Neural crest cell (in vitro differentiated cells): ENCODE results near the gene IRF3. TPM values are rescaled to one million over a fixed set of nuclear protein-coding genes. Genes with fewer than 3 reads are reported as not detected.
A peak's percentile ranks its signal among the peaks of the same experiment; 100 is the strongest.

ENCODE experiments used
- DNase-seq: peaks from one replicate; pipeline ENCODE4 v3.0.0; 2021; ENCODE audit warnings: low read depth, mixed read lengths, low spot score
- H3K27ac Mint-ChIP-seq: one replicate; pipeline ENCODE4 v1.8.0; 2021; ENCODE audit warnings: mild to moderate bottlenecking, mixed read lengths; ENCODE audit not compliant: unreplicated experiment
- H3K27me3 Mint-ChIP-seq: 2 replicates; pipeline ENCODE4 v1.8.0; 2021; ENCODE audit warnings: low read depth, mild to moderate bottlenecking, mixed read lengths
- H3K36me3 Mint-ChIP-seq: 2 replicates; pipeline ENCODE4 v1.8.0; 2021; ENCODE audit warnings: low read depth, mild to moderate bottlenecking, mixed read lengths
- H3K4me1 Mint-ChIP-seq: 2 replicates; pipeline ENCODE4 v1.8.0; 2021; ENCODE audit warnings: mixed read lengths
- H3K4me3 Mint-ChIP-seq: one replicate; pipeline ENCODE4 v1.8.0; 2021; ENCODE audit warnings: mild to moderate bottlenecking, mixed read lengths
- H3K9me3 Mint-ChIP-seq: 2 replicates; pipeline ENCODE4 v1.8.0; 2021; ENCODE audit warnings: mixed read lengths
- total RNA-seq: library from RNA; stranded (reverse); gene quantifications from 2 replicates; pipeline ENCODE4 v1.2.1, GENCODE V29; 2021
- TF ChIP-seq, protein P1 (sequence below): fragments of 200-600 bp; sonication (generic); conservative IDR thresholded peaks from 2 replicates; pipeline ENCODE4 v1.5.0; 2021; ENCODE audit warnings: antibody characterized with exemption, mild to moderate bottlenecking

IRF3 gene
- total RNA-seq, 1 donor from 2014 or later = 76.0 TPM

DNA sequence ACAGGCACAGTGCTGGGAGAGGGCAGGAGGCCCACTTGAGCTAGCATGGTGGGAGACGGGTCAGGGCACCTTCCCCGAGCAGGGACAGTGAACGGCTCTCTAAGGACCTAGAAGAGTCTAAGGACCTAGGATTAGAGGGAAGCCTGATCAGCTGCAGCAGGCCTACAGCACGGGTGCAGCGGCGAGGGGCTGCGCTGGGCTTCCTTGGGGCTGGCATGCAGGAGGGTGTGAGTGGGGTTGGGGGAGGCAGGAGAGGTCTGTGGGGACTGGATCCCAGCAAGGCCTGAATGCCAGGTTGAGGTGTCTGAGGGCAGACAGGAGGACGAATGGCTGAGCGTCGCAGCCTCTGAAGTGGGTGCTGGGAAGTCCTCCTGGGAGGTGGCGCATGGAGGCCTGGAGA lies 20.1 kb downstream of the IRF3 start:
- TF ChIP-seq, protein P1, sequence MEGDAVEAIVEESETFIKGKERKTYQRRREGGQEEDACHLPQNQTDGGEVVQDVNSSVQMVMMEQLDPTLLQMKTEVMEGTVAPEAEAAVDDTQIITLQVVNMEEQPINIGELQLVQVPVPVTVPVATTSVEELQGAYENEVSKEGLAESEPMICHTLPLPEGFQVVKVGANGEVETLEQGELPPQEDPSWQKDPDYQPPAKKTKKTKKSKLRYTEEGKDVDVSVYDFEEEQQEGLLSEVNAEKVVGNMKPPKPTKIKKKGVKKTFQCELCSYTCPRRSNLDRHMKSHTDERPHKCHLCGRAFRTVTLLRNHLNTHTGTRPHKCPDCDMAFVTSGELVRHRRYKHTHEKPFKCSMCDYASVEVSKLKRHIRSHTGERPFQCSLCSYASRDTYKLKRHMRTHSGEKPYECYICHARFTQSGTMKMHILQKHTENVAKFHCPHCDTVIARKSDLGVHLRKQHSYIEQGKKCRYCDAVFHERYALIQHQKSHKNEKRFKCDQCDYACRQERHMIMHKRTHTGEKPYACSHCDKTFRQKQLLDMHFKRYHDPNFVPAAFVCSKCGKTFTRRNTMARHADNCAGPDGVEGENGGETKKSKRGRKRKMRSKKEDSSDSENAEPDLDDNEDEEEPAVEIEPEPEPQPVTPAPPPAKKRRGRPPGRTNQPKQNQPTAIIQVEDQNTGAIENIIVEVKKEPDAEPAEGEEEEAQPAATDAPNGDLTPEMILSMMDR = no peak
- Mint-ChIP-seq H3K36me3 (peaks cover 5% of the 10 kb centered on the region), H3K27me3 (no peaks in the 10 kb centered on the region), H3K9me3 (no peaks in the 10 kb centered on the region), H3K4me3 (peak overlapping the region; percentile 19), H3K27ac (peak overlapping the region; percentile 50), H3K4me1 (peaks cover 34% of the 10 kb centered on the region)
- DNase-seq = no peak

DNA sequence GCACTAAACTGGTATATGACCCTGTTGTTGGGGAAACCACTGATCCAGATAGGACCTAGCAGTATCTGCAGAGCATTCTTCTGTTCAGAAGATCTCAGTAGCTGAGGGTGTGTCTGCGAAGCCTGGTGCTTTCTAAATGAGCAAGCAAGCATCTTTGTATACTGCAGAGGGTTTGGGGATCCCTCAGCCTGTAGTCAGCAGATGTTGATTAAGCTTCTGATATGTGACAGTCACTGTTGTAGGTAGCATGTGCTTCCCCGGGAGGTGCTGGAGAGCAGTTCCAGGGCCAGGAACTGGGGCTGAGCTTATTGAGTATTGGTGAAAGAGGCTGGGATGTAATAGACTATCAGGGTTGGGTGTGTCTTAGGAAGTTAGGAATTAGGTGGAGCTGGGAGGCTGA lies 22.2 kb downstream of the IRF3 start:
- H3K9me3 Mint-ChIP-seq = no peaks in the 10 kb centered on the region
- peaks cover 16% of the 10 kb centered on the region for H3K27me3 Mint-ChIP-seq
- TF ChIP-seq, protein P1 = no peak
- H3K4me1 Mint-ChIP-seq = peaks cover 52% of the 10 kb centered on the region
- H3K27ac Mint-ChIP-seq = peak overlapping the region; percentile 89
- peak overlapping the region; percentile 100 for H3K4me3 Mint-ChIP-seq
- DNase-seq = no peak
- peaks cover 2% of the 10 kb centered on the region for H3K36me3 Mint-ChIP-seq

DNA sequence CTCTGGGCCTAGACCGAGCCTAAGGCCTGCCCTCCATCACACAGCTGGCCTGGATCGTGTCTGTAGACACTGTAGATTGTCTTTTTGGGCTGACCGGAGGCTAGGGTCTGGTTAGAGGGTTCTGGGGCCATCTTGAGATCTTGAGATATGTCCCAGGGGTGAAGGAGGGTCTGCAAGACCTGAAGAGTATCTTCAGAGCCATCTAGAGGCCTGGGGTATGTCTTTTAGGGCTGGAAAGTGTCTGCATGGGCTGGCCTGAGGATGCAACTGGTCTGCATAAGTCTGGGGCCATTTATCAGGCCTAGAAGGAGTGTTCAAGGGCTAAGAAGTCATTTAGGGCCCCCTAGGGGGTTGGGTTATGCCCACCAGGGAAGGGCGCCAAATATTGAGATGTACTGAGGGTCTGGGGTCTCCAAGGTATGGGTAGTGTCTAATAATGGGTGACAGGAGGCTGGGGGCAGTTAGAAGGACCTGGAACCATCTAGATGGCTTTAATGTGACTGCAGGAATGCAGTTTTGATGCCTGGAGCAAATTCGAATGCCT lies 23.1 kb downstream of the IRF3 start:
- H3K9me3 Mint-ChIP-seq = no peaks in the 10 kb centered on the region
- H3K4me3 Mint-ChIP-seq = peak overlapping the region; percentile 100
- DNase-seq = no peak
- peaks cover 22% of the 10 kb centered on the region for H3K27me3 Mint-ChIP-seq
- peaks cover 59% of the 10 kb centered on the region for H3K4me1 Mint-ChIP-seq
- H3K27ac Mint-ChIP-seq = peak overlapping the region; percentile 96
- TF ChIP-seq, protein P1 = no peak
- peaks cover 2% of the 10 kb centered on the region for H3K36me3 Mint-ChIP-seq

DNA sequence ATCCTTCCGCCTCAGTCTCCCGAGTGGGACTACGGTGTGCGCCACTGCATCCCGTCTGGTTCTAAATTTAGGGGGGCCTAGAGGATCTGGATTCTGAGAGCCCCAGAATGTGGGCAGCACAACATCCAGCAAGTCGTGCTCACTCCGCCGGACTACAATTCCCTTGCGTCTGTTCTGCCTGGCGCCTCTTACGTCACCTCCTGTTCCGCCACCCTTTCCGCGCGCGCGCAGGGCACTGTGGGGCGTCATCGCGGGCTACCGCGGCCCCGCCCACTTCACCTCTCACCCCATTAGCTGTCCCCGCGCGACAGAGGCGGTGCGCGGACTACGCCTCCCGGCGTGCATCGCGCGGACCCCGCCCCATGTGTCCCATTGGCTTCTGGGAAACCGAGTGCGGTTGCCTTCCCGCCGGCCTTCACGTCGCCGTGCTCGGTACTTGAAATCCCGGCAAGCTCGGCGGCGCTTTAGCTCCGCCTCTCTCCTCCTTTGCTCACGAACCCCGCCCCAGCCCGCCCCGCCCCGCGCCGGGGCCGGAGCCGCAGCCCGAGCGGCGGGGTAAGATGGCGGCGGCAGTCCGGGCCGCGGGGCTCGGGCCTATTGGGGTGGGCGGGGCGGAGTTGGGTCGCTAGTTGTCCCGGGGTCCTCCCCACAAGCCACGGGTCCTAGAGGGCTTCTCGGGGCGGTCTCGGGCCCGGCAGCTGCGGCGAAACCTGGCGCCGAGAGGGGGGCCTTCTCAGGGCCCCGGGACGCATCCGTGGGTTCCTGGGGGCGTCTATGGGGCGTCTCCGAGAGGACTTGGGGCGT lies 23.8 kb downstream of the IRF3 start, which contains the start of gene SCAF1:
SCAF1 (plus strand) TSS at position 522 of the 804 bp plus-strand sequence. CDS start 2,818 bp downstream, outside the sequence.
- peaks cover 27% of the 10 kb centered on the region for H3K27me3 Mint-ChIP-seq
- TF ChIP-seq, protein P1 = no peak
- H3K36me3 Mint-ChIP-seq = peaks cover 2% of the 10 kb centered on the region

DNA sequence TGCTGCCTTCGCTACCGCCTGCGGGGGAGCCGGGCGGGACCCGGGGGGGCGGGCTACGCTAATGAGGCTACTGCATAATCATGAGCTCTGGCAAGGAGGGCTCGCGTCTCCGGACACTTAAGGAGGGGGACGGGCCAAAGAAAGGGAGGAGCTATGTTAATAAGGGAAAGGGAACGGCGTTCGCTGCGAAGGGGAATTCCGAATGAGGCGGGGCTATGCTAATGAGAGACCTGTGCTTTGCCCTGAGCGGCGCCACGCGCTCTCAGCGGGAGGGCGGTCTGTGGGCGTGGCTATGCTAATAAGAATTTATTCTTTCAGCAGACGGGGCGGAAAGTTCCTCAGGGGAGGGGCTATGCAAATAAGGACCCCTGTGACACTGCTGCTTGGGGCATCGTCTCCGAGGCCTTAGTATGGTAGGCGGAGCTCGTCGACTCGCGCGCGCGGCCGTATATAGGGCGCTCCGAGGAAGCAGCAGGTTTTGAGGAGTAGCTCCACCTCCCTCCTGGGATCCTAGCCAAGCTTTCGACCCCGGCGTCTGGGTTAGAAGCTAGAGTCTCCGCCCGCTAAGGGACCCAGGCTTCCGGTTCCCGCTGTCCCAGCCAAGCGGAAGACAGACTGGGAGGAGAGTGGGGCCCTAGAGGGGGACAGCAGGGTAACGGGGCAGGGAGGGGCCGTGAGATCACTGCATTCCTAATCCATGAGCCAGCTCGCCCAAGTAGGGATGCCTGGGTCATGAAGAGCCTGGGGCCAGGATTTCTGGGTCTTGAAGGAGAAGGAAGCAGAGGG lies 25.4 kb downstream of the IRF3 start, which contains the start of gene RRAS:
RRAS (minus strand) TSS at position 31 of the 786 bp plus-strand sequence. CDS start 45 bp downstream, outside the sequence.
- H3K36me3 Mint-ChIP-seq = peaks cover 2% of the 10 kb centered on the region
- TF ChIP-seq, protein P1 = no peak
- H3K27ac Mint-ChIP-seq = peak within 1 kb of the TSS; percentile 100
- DNase-seq = peak; percentile 99
- H3K4me3 Mint-ChIP-seq = peak within 1 kb of the TSS; percentile 91
- H3K27me3 Mint-ChIP-seq = peaks cover 43% of the 10 kb centered on the region
- H3K9me3 Mint-ChIP-seq = no peaks in the 10 kb centered on the region
- H3K4me1 Mint-ChIP-seq = peaks cover 77% of the 10 kb centered on the region

More for the DNA sequence above, 23.8 kb downstream of the IRF3 start, which contains the start of gene SCAF1:
- Mint-ChIP-seq H3K4me1 (peaks cover 61% of the 10 kb centered on the region), H3K27ac (peak within 1 kb of the TSS; percentile 100), H3K9me3 (no peaks in the 10 kb centered on the region), H3K4me3 (peak within 1 kb of the TSS; percentile 100)
- peak; percentile 97 for DNase-seq
